Ishikawa (cell line): ENCODE data around the gene HERC5.

Source experiments
- CEBPB ChIP-seq: IDR thresholded peaks from 2 replicates; pipeline ENCODE4 v1.6.1; 2012
- CREB1 ChIP-seq: IDR thresholded peaks from 2 replicates; pipeline ENCODE4 v1.6.1; 2012; ENCODE audit warnings: low read depth
- EGR1 ChIP-seq: IDR thresholded peaks from 2 replicates; pipeline ENCODE4 v1.6.1; 2012
- EP300 ChIP-seq: IDR thresholded peaks from 2 replicates; pipeline ENCODE4 v1.6.1; 2012; ENCODE audit warnings: borderline replicate concordance
- FOXM1 ChIP-seq: IDR thresholded peaks from 2 replicates; pipeline ENCODE4 v1.6.1; 2012; ENCODE audit warnings: low read depth, borderline replicate concordance
- NFIC ChIP-seq: IDR thresholded peaks from 2 replicates; pipeline ENCODE4 v1.6.1; 2012
- RAD21 ChIP-seq: IDR thresholded peaks from 2 replicates; pipeline ENCODE4 v1.6.1; 2012; ENCODE audit warnings: low read depth
- TAF1 ChIP-seq: IDR thresholded peaks from 2 replicates; pipeline ENCODE4 v1.6.1; 2012; ENCODE audit warnings: low read depth, mild to moderate bottlenecking
- TCF12 ChIP-seq: IDR thresholded peaks from 2 replicates; pipeline ENCODE4 v1.6.1; 2012; ENCODE audit warnings: low read depth
- TEAD4 ChIP-seq: IDR thresholded peaks from 2 replicates; pipeline ENCODE4 v1.6.1; 2012
- YY1 ChIP-seq: IDR thresholded peaks from 2 replicates; pipeline ENCODE4 v1.6.1; 2012; ENCODE audit warnings: low read depth
- ZBTB7A ChIP-seq: IDR thresholded peaks from 2 replicates; pipeline ENCODE4 v1.6.1; 2012; ENCODE audit warnings: low read depth
- TF ChIP-seq, protein P1 (sequence below): IDR thresholded peaks from 2 replicates; pipeline ENCODE4 v1.6.1; 2012
- TF ChIP-seq, protein P2 (sequence below): IDR thresholded peaks from 2 replicates; pipeline ENCODE4 v1.6.1; 2012
- TF ChIP-seq, protein P3 (sequence below): IDR thresholded peaks from 2 replicates; pipeline ENCODE4 v1.6.1; 2012; ENCODE audit warnings: low read depth, mild to moderate bottlenecking

HERC5 gene

DNA sequence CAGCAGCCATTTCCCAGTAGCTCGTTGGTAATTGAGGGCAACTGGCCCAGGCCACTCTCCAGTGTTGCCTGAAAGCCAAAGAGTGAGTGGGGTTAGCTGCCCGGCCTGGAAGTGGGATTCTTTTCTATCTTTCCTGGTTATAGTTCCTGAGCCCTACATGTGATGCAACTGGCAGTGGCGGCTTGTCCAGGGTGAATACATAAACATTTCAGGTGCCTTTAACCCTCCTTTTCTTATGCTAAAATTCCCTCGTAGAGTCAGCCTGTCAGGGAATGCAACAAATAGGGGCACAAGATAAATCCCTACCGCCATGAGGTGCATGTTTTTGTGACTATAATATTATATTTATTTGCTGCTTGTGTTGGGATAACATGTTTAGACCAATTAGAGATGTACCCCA, 13.4 kb upstream of the HERC5 start:
- TF ChIP-seq TCF12 (no peak), TEAD4 (no peak), CEBPB (no peak)
- TF ChIP-seq, protein P1, sequence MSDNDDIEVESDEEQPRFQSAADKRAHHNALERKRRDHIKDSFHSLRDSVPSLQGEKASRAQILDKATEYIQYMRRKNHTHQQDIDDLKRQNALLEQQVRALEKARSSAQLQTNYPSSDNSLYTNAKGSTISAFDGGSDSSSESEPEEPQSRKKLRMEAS = no peak

DNA sequence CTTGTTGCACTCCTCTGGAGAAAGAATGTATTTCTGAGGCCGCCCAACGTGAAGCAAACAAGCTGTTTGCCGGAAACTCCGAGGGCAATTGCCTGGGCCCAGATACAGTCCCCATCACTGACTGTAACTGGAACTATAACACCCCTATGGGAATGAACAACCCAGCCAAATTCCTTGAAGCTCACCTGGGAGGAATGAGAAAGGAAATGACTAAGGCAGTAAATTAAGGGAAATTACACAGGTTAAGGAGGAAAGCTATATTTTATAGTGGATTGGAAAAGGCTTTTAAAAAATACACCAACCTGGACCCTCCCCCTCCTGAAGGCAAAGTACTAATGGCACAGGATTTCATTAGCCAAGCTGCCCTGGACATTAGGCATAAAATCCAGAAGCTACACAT, 11.7 kb upstream of the HERC5 start:
- no peak for TF ChIP-seq TCF12
- no peak for TF ChIP-seq CEBPB
- no peak for TF ChIP-seq NFIC
- TF ChIP-seq TAF1 = no peak
- no peak for TF ChIP-seq CREB1
- TF ChIP-seq YY1 = no peak
- TF ChIP-seq TEAD4 = no peak
- no peak for TF ChIP-seq RAD21
- TF ChIP-seq EGR1 = no peak
- TF ChIP-seq, protein P2, sequence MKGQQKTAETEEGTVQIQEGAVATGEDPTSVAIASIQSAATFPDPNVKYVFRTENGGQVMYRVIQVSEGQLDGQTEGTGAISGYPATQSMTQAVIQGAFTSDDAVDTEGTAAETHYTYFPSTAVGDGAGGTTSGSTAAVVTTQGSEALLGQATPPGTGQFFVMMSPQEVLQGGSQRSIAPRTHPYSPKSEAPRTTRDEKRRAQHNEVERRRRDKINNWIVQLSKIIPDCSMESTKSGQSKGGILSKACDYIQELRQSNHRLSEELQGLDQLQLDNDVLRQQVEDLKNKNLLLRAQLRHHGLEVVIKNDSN = no peak
- TF ChIP-seq FOXM1 = no peak
- TF ChIP-seq ZBTB7A = no peak
- TF ChIP-seq, protein P1 = no peak
- TF ChIP-seq EP300 = no peak
- TF ChIP-seq, protein P3, sequence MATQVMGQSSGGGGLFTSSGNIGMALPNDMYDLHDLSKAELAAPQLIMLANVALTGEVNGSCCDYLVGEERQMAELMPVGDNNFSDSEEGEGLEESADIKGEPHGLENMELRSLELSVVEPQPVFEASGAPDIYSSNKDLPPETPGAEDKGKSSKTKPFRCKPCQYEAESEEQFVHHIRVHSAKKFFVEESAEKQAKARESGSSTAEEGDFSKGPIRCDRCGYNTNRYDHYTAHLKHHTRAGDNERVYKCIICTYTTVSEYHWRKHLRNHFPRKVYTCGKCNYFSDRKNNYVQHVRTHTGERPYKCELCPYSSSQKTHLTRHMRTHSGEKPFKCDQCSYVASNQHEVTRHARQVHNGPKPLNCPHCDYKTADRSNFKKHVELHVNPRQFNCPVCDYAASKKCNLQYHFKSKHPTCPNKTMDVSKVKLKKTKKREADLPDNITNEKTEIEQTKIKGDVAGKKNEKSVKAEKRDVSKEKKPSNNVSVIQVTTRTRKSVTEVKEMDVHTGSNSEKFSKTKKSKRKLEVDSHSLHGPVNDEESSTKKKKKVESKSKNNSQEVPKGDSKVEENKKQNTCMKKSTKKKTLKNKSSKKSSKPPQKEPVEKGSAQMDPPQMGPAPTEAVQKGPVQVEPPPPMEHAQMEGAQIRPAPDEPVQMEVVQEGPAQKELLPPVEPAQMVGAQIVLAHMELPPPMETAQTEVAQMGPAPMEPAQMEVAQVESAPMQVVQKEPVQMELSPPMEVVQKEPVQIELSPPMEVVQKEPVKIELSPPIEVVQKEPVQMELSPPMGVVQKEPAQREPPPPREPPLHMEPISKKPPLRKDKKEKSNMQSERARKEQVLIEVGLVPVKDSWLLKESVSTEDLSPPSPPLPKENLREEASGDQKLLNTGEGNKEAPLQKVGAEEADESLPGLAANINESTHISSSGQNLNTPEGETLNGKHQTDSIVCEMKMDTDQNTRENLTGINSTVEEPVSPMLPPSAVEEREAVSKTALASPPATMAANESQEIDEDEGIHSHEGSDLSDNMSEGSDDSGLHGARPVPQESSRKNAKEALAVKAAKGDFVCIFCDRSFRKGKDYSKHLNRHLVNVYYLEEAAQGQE = no peak

DNA sequence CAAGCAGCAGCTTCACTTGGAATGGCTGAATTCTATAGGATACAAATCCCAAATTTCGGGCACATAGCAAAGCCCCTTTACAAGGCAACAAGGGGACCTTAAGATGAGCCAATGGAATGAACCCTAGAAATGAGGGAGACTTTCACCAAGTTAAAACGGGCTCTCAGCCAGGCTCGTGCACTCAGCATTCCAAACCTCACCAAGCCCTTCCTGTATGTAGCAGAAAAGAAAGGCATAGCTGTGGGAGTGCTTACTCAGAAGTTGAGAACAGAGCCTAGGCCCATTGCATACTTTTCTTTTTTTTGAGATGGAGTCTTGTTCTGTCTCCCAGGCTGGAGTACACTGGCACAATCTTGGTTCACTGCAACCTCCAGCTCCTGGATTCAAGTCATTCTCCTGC, 10.8 kb upstream of the HERC5 start:
- TF ChIP-seq, protein P2 = no peak
- TF ChIP-seq EP300 (no peak), FOXM1 (no peak), CEBPB (no peak), CREB1 (no peak), EGR1 (no peak), TCF12 (no peak), YY1 (no peak), RAD21 (no peak), TAF1 (no peak), NFIC (no peak), ZBTB7A (no peak)
- TF ChIP-seq, protein P3 = no peak
- TF ChIP-seq, protein P1 = no peak

DNA sequence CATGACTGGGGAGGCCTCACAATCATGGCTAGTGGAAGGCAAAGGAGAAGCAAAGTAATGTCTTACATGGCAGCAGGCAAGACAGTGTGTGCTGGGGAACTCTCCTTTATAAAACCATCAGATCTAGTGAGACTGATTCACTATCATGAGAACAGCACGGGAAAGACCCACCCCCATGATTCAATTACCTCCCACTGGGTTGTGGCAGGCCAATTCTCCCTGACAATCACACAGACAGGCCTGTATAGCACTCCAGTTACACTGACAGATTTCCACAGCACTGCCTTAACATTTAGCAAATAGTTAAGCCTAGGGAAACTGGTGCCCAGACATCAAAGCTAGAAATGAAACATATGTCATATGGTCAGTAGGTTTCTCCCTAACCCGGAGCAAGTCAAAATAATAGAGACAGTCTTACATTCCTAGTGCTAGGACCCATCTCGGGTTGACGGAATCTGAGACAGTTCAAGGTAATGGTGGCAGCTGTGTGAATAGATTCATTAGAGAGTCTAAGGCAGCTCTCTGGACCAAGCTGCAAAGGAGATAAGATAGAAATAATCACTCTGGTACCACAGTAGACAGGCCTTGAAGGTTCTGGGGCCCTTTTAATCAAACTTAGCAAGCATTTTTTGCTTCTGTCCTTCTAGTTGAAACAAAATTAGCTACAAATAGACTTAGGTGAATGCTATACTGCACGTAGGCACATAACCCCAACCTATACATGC, 9.4 kb upstream of the HERC5 start:
- TF ChIP-seq, protein P2 = no peak
- no peak for TF ChIP-seq TAF1
- TF ChIP-seq EP300 = no peak
- TF ChIP-seq NFIC = no peak
- TF ChIP-seq, protein P3 = no peak
- TF ChIP-seq EGR1 = no peak
- no peak for TF ChIP-seq RAD21
- no peak for TF ChIP-seq CEBPB
- no peak for TF ChIP-seq ZBTB7A
- TF ChIP-seq, protein P1 = no peak
- TF ChIP-seq YY1 = no peak
- no peak for TF ChIP-seq TEAD4
- TF ChIP-seq FOXM1 = no peak
- TF ChIP-seq TCF12 = no peak
- TF ChIP-seq CREB1 = no peak
